Measurements from ENCODE around the gene GRP.

GRP gene

GRCh38 chr18:59219672-59220163 lies at the start of gene GRP:
Gene GRP, plus strand, starts transcription at chr18:59220158. Its CDS starts 108 bp downstream, at chr18:59220266.
- Histone ChIP-seq H3K27me3 (ENCODE audit: control insufficient read depth in 1 of 2, insufficient read depth in 2 of 2, low read length in 2 of 2) (peaks cover 31 to 42% of the 10 kb centered on the region in 2 donors), H3K4me1 (ENCODE audit: control insufficient read depth, insufficient read depth, low read length) (peaks cover 7% of the 10 kb centered on the region), H3K4me3 (ENCODE audit: low read length in 2 of 2) (no peak within 1 kb of the TSS), H3K36me3 (ENCODE audit: control insufficient read depth in 2 of 2, insufficient read depth in 2 of 2, low read length in 2 of 2) (no peaks in the 10 kb centered on the region), H3K9ac (ENCODE audit: low read length in 2 of 2) (no peak within 1 kb of the TSS), H3K27ac (ENCODE audit: low read length) (no peak within 1 kb of the TSS), H3K9me3 (ENCODE audit: control insufficient read depth in 2 of 2, low read length in 2 of 2) (no peaks in the 10 kb centered on the region)

GRCh38 chr18:59172664-59173249 lies 47.2 kb upstream of the GRP start:
- no peaks in the 10 kb centered on the region for H3K4me1 ChIP-seq (ENCODE audit: control insufficient read depth, insufficient read depth, low read length)
- H3K27me3 ChIP-seq (ENCODE audit: control insufficient read depth in 1 of 2, insufficient read depth in 2 of 2, low read length in 2 of 2) = no peaks in the 10 kb centered on the region
- H3K9ac ChIP-seq (ENCODE audit: low read length in 2 of 2) = no peak overlapping the region
- peaks cover 3 to 8% of the 10 kb centered on the region in 2 donors for H3K9me3 ChIP-seq (ENCODE audit: control insufficient read depth in 2 of 2, low read length in 2 of 2)
- H3K36me3 ChIP-seq (ENCODE audit: control insufficient read depth in 2 of 2, insufficient read depth in 2 of 2, low read length in 2 of 2) = no peaks in the 10 kb centered on the region
- H3K27ac ChIP-seq (ENCODE audit: low read length) = no peak overlapping the region
- H3K4me3 ChIP-seq (ENCODE audit: low read length in 2 of 2) = no peak overlapping the region

- no peaks in the 10 kb centered on the region for H3K27me3 ChIP-seq (ENCODE audit: control insufficient read depth in 1 of 2, insufficient read depth in 2 of 2, low read length in 2 of 2)
- H3K36me3 ChIP-seq (ENCODE audit: control insufficient read depth in 2 of 2, insufficient read depth in 2 of 2, low read length in 2 of 2) = no peaks in the 10 kb centered on the region
- no peaks in the 10 kb centered on the region for H3K4me1 ChIP-seq (ENCODE audit: control insufficient read depth, insufficient read depth, low read length)
- H3K9me3 ChIP-seq (ENCODE audit: control insufficient read depth in 2 of 2, low read length in 2 of 2) = peaks cover 3 to 5% of the 10 kb centered on the region in 2 donors
- no peak overlapping the region for H3K4me3 ChIP-seq (ENCODE audit: low read length in 2 of 2)
- no peak overlapping the region for H3K9ac ChIP-seq (ENCODE audit: low read length in 2 of 2)
- H3K27ac ChIP-seq (ENCODE audit: low read length) = no peak overlapping the region
Measured at GRCh38 chr18:59177485-59177884, 42.5 kb upstream of the GRP start.

- Histone ChIP-seq H3K4me3 (ENCODE audit: low read length in 2 of 2) (no peak overlapping the region), H3K9me3 (ENCODE audit: control insufficient read depth in 2 of 2, low read length in 2 of 2) (no peaks in the 10 kb centered on the region), H3K4me1 (ENCODE audit: control insufficient read depth, insufficient read depth, low read length) (no peaks in the 10 kb centered on the region), H3K36me3 (ENCODE audit: control insufficient read depth in 2 of 2, insufficient read depth in 2 of 2, low read length in 2 of 2) (no peaks in the 10 kb centered on the region), H3K27ac (ENCODE audit: low read length) (no peak overlapping the region), H3K9ac (ENCODE audit: low read length in 2 of 2) (no peak overlapping the region), H3K27me3 (ENCODE audit: control insufficient read depth in 1 of 2, insufficient read depth in 2 of 2, low read length in 2 of 2) (no peaks in the 10 kb centered on the region)
Measured at GRCh38 chr18:59180150-59180845, 39.7 kb upstream of the GRP start.

GRCh38 chr18:59182673-59183072 lies 37.3 kb upstream of the GRP start:
- Histone ChIP-seq H3K36me3 (ENCODE audit: control insufficient read depth in 2 of 2, insufficient read depth in 2 of 2, low read length in 2 of 2) (no peaks in the 10 kb centered on the region), H3K9ac (ENCODE audit: low read length in 2 of 2) (no peak overlapping the region), H3K9me3 (ENCODE audit: control insufficient read depth in 2 of 2, low read length in 2 of 2) (no peaks in the 10 kb centered on the region), H3K4me3 (ENCODE audit: low read length in 2 of 2) (no peak overlapping the region), H3K27ac (ENCODE audit: low read length) (no peak overlapping the region), H3K4me1 (ENCODE audit: control insufficient read depth, insufficient read depth, low read length) (no peaks in the 10 kb centered on the region), H3K27me3 (ENCODE audit: control insufficient read depth in 1 of 2, insufficient read depth in 2 of 2, low read length in 2 of 2) (no peaks in the 10 kb centered on the region)

- Histone ChIP-seq H3K4me3 (ENCODE audit: low read length in 2 of 2) (no peak overlapping the region), H3K27me3 (ENCODE audit: control insufficient read depth in 1 of 2, insufficient read depth in 2 of 2, low read length in 2 of 2) (no peaks in the 10 kb centered on the region), H3K36me3 (ENCODE audit: control insufficient read depth in 2 of 2, insufficient read depth in 2 of 2, low read length in 2 of 2) (no peaks in the 10 kb centered on the region), H3K27ac (ENCODE audit: low read length) (no peak overlapping the region), H3K9ac (ENCODE audit: low read length in 2 of 2) (no peak overlapping the region), H3K4me1 (ENCODE audit: control insufficient read depth, insufficient read depth, low read length) (no peaks in the 10 kb centered on the region), H3K9me3 (ENCODE audit: control insufficient read depth in 2 of 2, low read length in 2 of 2) (no peaks in the 10 kb centered on the region)
Measured at GRCh38 chr18:59189008-59189407, 30.9 kb upstream of the GRP start.

GRCh38 chr18:59189746-59190145 lies 30.2 kb upstream of the GRP start:
- no peak overlapping the region for H3K27ac ChIP-seq (ENCODE audit: low read length)
- no peak overlapping the region for H3K9ac ChIP-seq (ENCODE audit: low read length in 2 of 2)
- H3K36me3 ChIP-seq (ENCODE audit: control insufficient read depth in 2 of 2, insufficient read depth in 2 of 2, low read length in 2 of 2) = no peaks in the 10 kb centered on the region
- H3K4me3 ChIP-seq (ENCODE audit: low read length in 2 of 2) = no peak overlapping the region
- H3K27me3 ChIP-seq (ENCODE audit: control insufficient read depth in 1 of 2, insufficient read depth in 2 of 2, low read length in 2 of 2) = no peaks in the 10 kb centered on the region
- no peaks in the 10 kb centered on the region for H3K4me1 ChIP-seq (ENCODE audit: control insufficient read depth, insufficient read depth, low read length)
- H3K9me3 ChIP-seq (ENCODE audit: control insufficient read depth in 2 of 2, low read length in 2 of 2) = no peaks in the 10 kb centered on the region

- no peaks in the 10 kb centered on the region for H3K4me1 ChIP-seq (ENCODE audit: control insufficient read depth, insufficient read depth, low read length)
Measured at GRCh38 chr18:59196161-59196725, 23.7 kb upstream of the GRP start.

GRCh38 chr18:59197636-59198035 lies 22.3 kb upstream of the GRP start:
- Histone ChIP-seq H3K4me1 (ENCODE audit: control insufficient read depth, insufficient read depth, low read length) (no peaks in the 10 kb centered on the region), H3K36me3 (ENCODE audit: control insufficient read depth in 2 of 2, insufficient read depth in 2 of 2, low read length in 2 of 2) (no peaks in the 10 kb centered on the region), H3K9ac (ENCODE audit: low read length in 2 of 2) (no peak overlapping the region), H3K27ac (ENCODE audit: low read length) (no peak overlapping the region), H3K4me3 (ENCODE audit: low read length in 2 of 2) (no peak overlapping the region), H3K27me3 (ENCODE audit: control insufficient read depth in 1 of 2, insufficient read depth in 2 of 2, low read length in 2 of 2) (peaks cover 0 to 4% of the 10 kb centered on the region in 2 donors), H3K9me3 (ENCODE audit: control insufficient read depth in 2 of 2, low read length in 2 of 2) (no peaks in the 10 kb centered on the region)

More at GRCh38 chr18:59196161-59196725, 23.7 kb upstream of the GRP start:
- Histone ChIP-seq H3K36me3 (ENCODE audit: control insufficient read depth in 2 of 2, insufficient read depth in 2 of 2, low read length in 2 of 2) (no peaks in the 10 kb centered on the region), H3K9ac (ENCODE audit: low read length in 2 of 2) (no peak overlapping the region), H3K9me3 (ENCODE audit: control insufficient read depth in 2 of 2, low read length in 2 of 2) (no peaks in the 10 kb centered on the region), H3K4me3 (ENCODE audit: low read length in 2 of 2) (no peak overlapping the region), H3K27ac (ENCODE audit: low read length) (no peak overlapping the region), H3K27me3 (ENCODE audit: control insufficient read depth in 1 of 2, insufficient read depth in 2 of 2, low read length in 2 of 2) (peaks cover 0 to 4% of the 10 kb centered on the region in 2 donors)

GRCh38 chr18:59198215-59198614 lies 21.7 kb upstream of the GRP start:
- no peaks in the 10 kb centered on the region for H3K4me1 ChIP-seq (ENCODE audit: control insufficient read depth, insufficient read depth, low read length)
- H3K36me3 ChIP-seq (ENCODE audit: control insufficient read depth in 2 of 2, insufficient read depth in 2 of 2, low read length in 2 of 2) = no peaks in the 10 kb centered on the region
- no peak overlapping the region for H3K9ac ChIP-seq (ENCODE audit: low read length in 2 of 2)

GRCh38 chr18:59200787-59201186 lies 19.2 kb upstream of the GRP start:
- Histone ChIP-seq H3K4me3 (ENCODE audit: low read length in 2 of 2) (no peak overlapping the region), H3K4me1 (ENCODE audit: control insufficient read depth, insufficient read depth, low read length) (no peaks in the 10 kb centered on the region), H3K27ac (ENCODE audit: low read length) (no peak overlapping the region), H3K9me3 (ENCODE audit: control insufficient read depth in 2 of 2, low read length in 2 of 2) (no peaks in the 10 kb centered on the region), H3K9ac (ENCODE audit: low read length in 2 of 2) (no peak overlapping the region), H3K27me3 (ENCODE audit: control insufficient read depth in 1 of 2, insufficient read depth in 2 of 2, low read length in 2 of 2) (peaks cover 0 to 4% of the 10 kb centered on the region in 2 donors), H3K36me3 (ENCODE audit: control insufficient read depth in 2 of 2, insufficient read depth in 2 of 2, low read length in 2 of 2) (no peaks in the 10 kb centered on the region)

More at GRCh38 chr18:59198215-59198614, 21.7 kb upstream of the GRP start:
- Histone ChIP-seq H3K27me3 (ENCODE audit: control insufficient read depth in 1 of 2, insufficient read depth in 2 of 2, low read length in 2 of 2) (peaks cover 0 to 4% of the 10 kb centered on the region in 2 donors), H3K27ac (ENCODE audit: low read length) (no peak overlapping the region), H3K4me3 (ENCODE audit: low read length in 2 of 2) (no peak overlapping the region), H3K9me3 (ENCODE audit: control insufficient read depth in 2 of 2, low read length in 2 of 2) (no peaks in the 10 kb centered on the region)

All from stomach smooth muscle (tissue), 2 donors.